Measurements from ENCODE around the gene LIN7C.

DNA sequence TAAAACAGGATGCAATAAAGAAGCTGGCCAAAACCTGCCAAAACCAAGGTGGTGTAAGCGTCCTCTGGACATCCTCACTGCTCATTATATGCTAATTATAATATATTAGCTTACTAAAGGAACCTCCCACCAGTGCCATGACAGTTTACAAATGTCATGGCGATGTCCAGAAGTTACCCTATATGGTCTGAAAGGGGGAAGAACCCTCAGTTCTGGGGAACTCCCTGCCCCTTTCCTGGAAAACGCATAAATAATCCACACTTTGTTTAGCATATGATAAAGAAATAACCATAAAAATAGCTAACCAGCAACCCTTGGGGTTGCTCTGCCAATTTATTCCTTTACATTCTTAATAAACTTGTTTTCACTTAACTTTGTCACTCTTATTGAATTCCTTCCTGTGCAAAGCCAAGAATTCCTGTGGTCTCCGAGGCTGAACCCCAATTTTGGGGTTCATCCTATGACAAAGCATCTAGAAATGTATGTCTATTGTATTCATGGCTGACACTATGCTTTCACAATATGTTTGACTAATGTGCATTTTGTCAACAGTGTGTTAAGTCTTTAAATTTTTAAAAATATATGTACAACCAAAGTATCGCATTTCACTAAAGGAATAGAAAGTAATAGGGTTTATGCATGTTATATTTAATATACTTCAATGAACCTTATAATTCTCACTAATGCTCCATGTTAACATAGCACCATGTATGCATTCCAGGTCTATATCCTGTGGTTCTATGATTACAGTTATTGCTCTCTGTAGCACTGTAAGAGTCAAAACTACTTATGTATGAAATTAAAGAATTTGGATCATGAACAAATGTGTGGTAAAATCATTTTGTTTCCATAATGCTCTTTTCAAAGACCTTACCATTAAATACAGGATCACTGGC lies 59.0 kb downstream of the LIN7C start:
- TF ChIP-seq, protein P1, sequence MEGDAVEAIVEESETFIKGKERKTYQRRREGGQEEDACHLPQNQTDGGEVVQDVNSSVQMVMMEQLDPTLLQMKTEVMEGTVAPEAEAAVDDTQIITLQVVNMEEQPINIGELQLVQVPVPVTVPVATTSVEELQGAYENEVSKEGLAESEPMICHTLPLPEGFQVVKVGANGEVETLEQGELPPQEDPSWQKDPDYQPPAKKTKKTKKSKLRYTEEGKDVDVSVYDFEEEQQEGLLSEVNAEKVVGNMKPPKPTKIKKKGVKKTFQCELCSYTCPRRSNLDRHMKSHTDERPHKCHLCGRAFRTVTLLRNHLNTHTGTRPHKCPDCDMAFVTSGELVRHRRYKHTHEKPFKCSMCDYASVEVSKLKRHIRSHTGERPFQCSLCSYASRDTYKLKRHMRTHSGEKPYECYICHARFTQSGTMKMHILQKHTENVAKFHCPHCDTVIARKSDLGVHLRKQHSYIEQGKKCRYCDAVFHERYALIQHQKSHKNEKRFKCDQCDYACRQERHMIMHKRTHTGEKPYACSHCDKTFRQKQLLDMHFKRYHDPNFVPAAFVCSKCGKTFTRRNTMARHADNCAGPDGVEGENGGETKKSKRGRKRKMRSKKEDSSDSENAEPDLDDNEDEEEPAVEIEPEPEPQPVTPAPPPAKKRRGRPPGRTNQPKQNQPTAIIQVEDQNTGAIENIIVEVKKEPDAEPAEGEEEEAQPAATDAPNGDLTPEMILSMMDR (conservative IDR thresholded peaks at IDR 0.05; ENCODE audit: low read depth, low read length): no peak
- no peak for TF ChIP-seq EZH2 (IDR thresholded peaks at IDR 0.05; ENCODE audit: borderline replicate concordance, low read depth, low read length, poor library complexity, severe bottlenecking)

Measured in A673 (cell line).